HepG2 (cell line): ENCODE measurements around the gene CCR3. TPM values are rescaled to one million over a fixed set of nuclear protein-coding genes. Genes with fewer than 3 reads are reported as not detected.

ENCODE experiments used
- ATAC-seq: fragments of 200-7000 bp; cut with Tn5 transposase; 3 replicates; pipeline ENCODE4 v1.9.1; 2020; ENCODE audit warnings: mild to moderate bottlenecking, moderate library complexity
- BruUV-seq: library from RNA; stranded (reverse); fragments of 400-500 nt; replicated peaks from 2 replicates; lab custom pipeline; 2021; lab: Mats Ljungman, UMichigan
- CTCF ChIA-PET: fragments of 300-600 bp; formaldehyde crosslinking; extraction: SDS; loops from one replicate; lab custom pipeline; 2021; ENCODE audit warnings: low total read pairs, inconsistent platforms, low intra/inter-chr PET ratio; lab: Yijun Ruan, JAX
- POLR2A ChIA-PET: fragments of 350-600 bp; sonication (Branson Sonifier 250); formaldehyde crosslinking; loops from one replicate; lab custom pipeline; 2020; ENCODE audit warnings: antibody characterized with exemption, inconsistent platforms; lab: Yijun Ruan, JAX
- DNase-seq: peaks from one replicate; pipeline ENCODE4 v3.0.0-alpha.2; 2015; ENCODE audit warnings: low spot score
- FAIRE-seq: peaks from 3 replicates; lab custom pipeline; 2011; peaks lifted over from hg19 to GRCh38; lab: Jason Lieb, UNC
- H2AFZ ChIP-seq: one replicate; pipeline ENCODE4 v1.6.1; 2011; ENCODE audit warnings: low read length, inconsistent platforms
- H3K27ac ChIP-seq: fragments of 300-600 bp; 3 replicates; pipeline ENCODE4 v1.8.0; 2011; ENCODE audit warnings: mixed run types, mild to moderate bottlenecking, mixed read lengths, low read length, inconsistent platforms; ENCODE audit not compliant: insufficient read depth; ENCODE audit errors: extremely low read length
- H3K27me3 ChIP-seq, 2 experiments: fragments of 200-600 bp in 1 of 2; 2 replicates in 1 of 2; 3 replicates in 1 of 2; pipeline versions ENCODE4 v1.6.0 to v1.8.0; 2011; ENCODE audit warnings: low read length in 2 of 2, mild to moderate bottlenecking in 2 of 2, moderate library complexity in 2 of 2, inconsistent platforms in 1 of 2; ENCODE audit not compliant: insufficient read depth in 2 of 2, control insufficient read depth in 1 of 2
- H3K36me3 ChIP-seq, 2 experiments: fragments of 200-600 bp in 1 of 2; replicated peaks in 1 of 2; 2 replicates in 1 of 2; 3 replicates in 1 of 2; pipeline versions ENCODE4 v1.5.1 to v1.8.0; 2011; ENCODE audit warnings: low read length in 2 of 2, inconsistent platforms in 1 of 2; ENCODE audit not compliant: insufficient read depth in 2 of 2, control insufficient read depth in 1 of 2
- H3K4me1 ChIP-seq: 2 replicates; pipeline ENCODE4 v1.5.1; 2012; ENCODE audit warnings: low read length, inconsistent platforms; ENCODE audit not compliant: insufficient read depth
- H3K4me2 ChIP-seq: 2 replicates; pipeline ENCODE4 v1.6.0; 2011; ENCODE audit warnings: low read depth, low read length, inconsistent platforms
- H3K4me3 ChIP-seq, 3 experiments: fragments of 200-600 bp in 1 of 3; sonication (generic), shearing (Covaris generic) in 1 of 3; replicated peaks in 1 of 3; 2 replicates each; pipeline ENCODE4 v1.5.1; 2011 to 2016; ENCODE audit warnings: low read length in 3 of 3, inconsistent platforms in 2 of 3, low read depth in 2 of 3, mild to moderate bottlenecking in 2 of 3, control low read depth in 1 of 3, mixed read lengths in 1 of 3; ENCODE audit not compliant: insufficient read depth in 1 of 3
- H3K79me2 ChIP-seq: one replicate; pipeline ENCODE4 v1.6.1; 2011; ENCODE audit warnings: low read length, inconsistent platforms; ENCODE audit not compliant: insufficient read depth
- H3K9ac ChIP-seq: 2 replicates; pipeline ENCODE4 v1.6.0; 2011; ENCODE audit warnings: mild to moderate bottlenecking, low read depth, low read length, inconsistent platforms; ENCODE audit not compliant: insufficient read depth
- H3K9me3 ChIP-seq: 2 replicates; pipeline ENCODE4 v1.5.1; 2012; ENCODE audit warnings: mild to moderate bottlenecking, low read length
- H4K20me1 ChIP-seq: 2 replicates; pipeline ENCODE4 v1.6.0; 2011; ENCODE audit warnings: inconsistent platforms, mild to moderate bottlenecking, low read length, moderate library complexity; ENCODE audit not compliant: insufficient read depth
- ATM ChIP-seq: fragments of 450-650 bp; IDR thresholded peaks from 2 replicates; pipeline ENCODE4 v1.7.1; 2017; ENCODE audit warnings: mild to moderate bottlenecking, borderline replicate concordance
- CCDC6 ChIP-seq: sonication (generic); formaldehyde crosslinking; IDR thresholded peaks from 2 replicates; pipeline ENCODE4 v1.8.1; 2022; ENCODE audit warnings: mild to moderate bottlenecking, missing genetic modification reagents, moderate library complexity
- CHD4 ChIP-seq: fragments of 200-600 bp; sonication (generic); IDR thresholded peaks from 2 replicates; pipeline ENCODE4 v1.7.0; 2017; ENCODE audit warnings: mild to moderate bottlenecking, low read length, borderline replicate concordance
- HDAC6 ChIP-seq: fragments of 200-600 bp; sonication (generic); IDR thresholded peaks from 2 replicates; pipeline ENCODE4 v1.7.0; 2017; ENCODE audit warnings: mild to moderate bottlenecking, antibody characterized with exemption, low read length, low read depth
- KMT2B ChIP-seq: IDR thresholded peaks from 2 replicates; pipeline ENCODE4 v1.6.1; 2016; ENCODE audit warnings: missing genetic modification reagents, missing compliant biosample characterization
- TEAD3 ChIP-seq: optimal IDR thresholded peaks from 2 replicates; pipeline ENCODE3; 2016; ENCODE audit warnings: borderline replicate concordance
- ZNF567 ChIP-seq: sonication (generic); formaldehyde crosslinking; IDR thresholded peaks from 2 replicates; pipeline ENCODE4 v1.8.1; 2023; ENCODE audit warnings: mild to moderate bottlenecking, missing genetic modification reagents, borderline replicate concordance
- ZNF768 ChIP-seq: sonication (generic); formaldehyde crosslinking; IDR thresholded peaks from 2 replicates; pipeline ENCODE4 v1.4.0; 2020; ENCODE audit warnings: missing genetic modification reagents
- ZNF777 ChIP-seq: sonication (generic); formaldehyde crosslinking; IDR thresholded peaks from 2 replicates; pipeline ENCODE4 v1.4.0; 2020; ENCODE audit warnings: missing genetic modification reagents
- WGBS: methylation state at CpG from one replicate; pipeline ENCODE4 v1.1.6; 2017; ENCODE audit warnings: low lambda C conversion rate; 5-methylcytosine and 5-hydroxymethylcytosine counted together
- in situ Hi-C: cut with HindIII; loops from 2 replicates; pipeline ENCODE4 v1.10.0; 2017; ENCODE audit warnings: low pct_unique_long_range_greater_than_20kb; ENCODE audit not compliant: extremely low pct_ligation_motif_present
- intact Hi-C: fragments of 100-400 bp; cut with micrococcal nuclease; formaldehyde crosslinking; loops from one replicate; pipeline ENCODE4 v1.10.0; 2022; ENCODE audit not compliant: unreplicated experiment
- polyA plus RNA-seq, 8 experiments: library from polyadenylated mRNA; depleted of rRNA in 3 of 8; stranded (reverse) in 7 of 8; unstranded in 1 of 8; fragments of >200 nt; fragmentation: Illumina TruSeq in 4 of 8; extraction: Trizol in 4 of 8; gene quantifications; 2 replicates each; pipeline versions ENCODE4 v1.2.1 to v1.2.3, GENCODE V29; 2011 to 2016; ENCODE audit warnings: low read depth in 4 of 8, missing spikeins in 1 of 8, mixed read lengths in 1 of 8; ENCODE audit not compliant: insufficient read depth in 1 of 8
- total RNA-seq, 5 experiments: library from RNA; depleted of rRNA; stranded (reverse); fragments of >200 nt; fragmentation: Illumina TruSeq; extraction: Trizol; gene quantifications; 2 replicates each; pipeline ENCODE4 v1.2.3, GENCODE V29; 2016; ENCODE audit warnings: low read depth in 1 of 5
- TF ChIP-seq, protein P1 (sequence below): sonication (generic); formaldehyde crosslinking; IDR thresholded peaks from 2 replicates; pipeline ENCODE4 v1.4.0; 2020; ENCODE audit warnings: missing genetic modification reagents
- TF ChIP-seq, protein P2 (sequence below): sonication (generic); formaldehyde crosslinking; IDR thresholded peaks from 2 replicates; pipeline ENCODE4 v1.4.0; 2020; ENCODE audit warnings: missing genetic modification reagents, borderline replicate concordance

Gene CCR3
- total and polyA plus RNA-seq, 2 of the 13 experiments (the other 11 are each of a cell fraction or from before 2014, with no cell fraction given) = not detected

- no peak overlapping the region for H3K9ac ChIP-seq
- DNase-seq = no peak
- TF ChIP-seq ZNF777 (CRISPR knock-in tag) = no peak
- TF ChIP-seq TEAD3 (CRISPR knock-in tag) = no peak
- no peak for TF ChIP-seq CHD4
- no peak for TF ChIP-seq ZNF768
- TF ChIP-seq ATM = no peak
- TF ChIP-seq, protein P1, sequence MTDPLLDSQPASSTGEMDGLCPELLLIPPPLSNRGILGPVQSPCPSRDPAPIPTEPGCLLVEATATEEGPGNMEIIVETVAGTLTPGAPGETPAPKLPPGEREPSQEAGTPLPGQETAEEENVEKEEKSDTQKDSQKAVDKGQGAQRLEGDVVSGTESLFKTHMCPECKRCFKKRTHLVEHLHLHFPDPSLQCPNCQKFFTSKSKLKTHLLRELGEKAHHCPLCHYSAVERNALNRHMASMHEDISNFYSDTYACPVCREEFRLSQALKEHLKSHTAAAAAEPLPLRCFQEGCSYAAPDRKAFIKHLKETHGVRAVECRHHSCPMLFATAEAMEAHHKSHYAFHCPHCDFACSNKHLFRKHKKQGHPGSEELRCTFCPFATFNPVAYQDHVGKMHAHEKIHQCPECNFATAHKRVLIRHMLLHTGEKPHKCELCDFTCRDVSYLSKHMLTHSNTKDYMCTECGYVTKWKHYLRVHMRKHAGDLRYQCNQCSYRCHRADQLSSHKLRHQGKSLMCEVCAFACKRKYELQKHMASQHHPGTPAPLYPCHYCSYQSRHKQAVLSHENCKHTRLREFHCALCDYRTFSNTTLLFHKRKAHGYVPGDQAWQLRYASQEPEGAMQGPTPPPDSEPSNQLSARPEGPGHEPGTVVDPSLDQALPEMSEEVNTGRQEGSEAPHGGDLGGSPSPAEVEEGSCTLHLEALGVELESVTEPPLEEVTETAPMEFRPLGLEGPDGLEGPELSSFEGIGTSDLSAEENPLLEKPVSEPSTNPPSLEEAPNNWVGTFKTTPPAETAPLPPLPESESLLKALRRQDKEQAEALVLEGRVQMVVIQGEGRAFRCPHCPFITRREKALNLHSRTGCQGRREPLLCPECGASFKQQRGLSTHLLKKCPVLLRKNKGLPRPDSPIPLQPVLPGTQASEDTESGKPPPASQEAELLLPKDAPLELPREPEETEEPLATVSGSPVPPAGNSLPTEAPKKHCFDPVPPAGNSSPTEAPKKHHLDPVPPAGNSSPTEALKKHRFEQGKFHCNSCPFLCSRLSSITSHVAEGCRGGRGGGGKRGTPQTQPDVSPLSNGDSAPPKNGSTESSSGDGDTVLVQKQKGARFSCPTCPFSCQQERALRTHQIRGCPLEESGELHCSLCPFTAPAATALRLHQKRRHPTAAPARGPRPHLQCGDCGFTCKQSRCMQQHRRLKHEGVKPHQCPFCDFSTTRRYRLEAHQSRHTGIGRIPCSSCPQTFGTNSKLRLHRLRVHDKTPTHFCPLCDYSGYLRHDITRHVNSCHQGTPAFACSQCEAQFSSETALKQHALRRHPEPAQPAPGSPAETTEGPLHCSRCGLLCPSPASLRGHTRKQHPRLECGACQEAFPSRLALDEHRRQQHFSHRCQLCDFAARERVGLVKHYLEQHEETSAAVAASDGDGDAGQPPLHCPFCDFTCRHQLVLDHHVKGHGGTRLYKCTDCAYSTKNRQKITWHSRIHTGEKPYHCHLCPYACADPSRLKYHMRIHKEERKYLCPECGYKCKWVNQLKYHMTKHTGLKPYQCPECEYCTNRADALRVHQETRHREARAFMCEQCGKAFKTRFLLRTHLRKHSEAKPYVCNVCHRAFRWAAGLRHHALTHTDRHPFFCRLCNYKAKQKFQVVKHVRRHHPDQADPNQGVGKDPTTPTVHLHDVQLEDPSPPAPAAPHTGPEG = no peak
- TF ChIP-seq HDAC6 = no peak
- TF ChIP-seq CCDC6 (CRISPR knock-in tag) = no peak
- no peak for TF ChIP-seq ZNF567 (CRISPR knock-in tag)
- TF ChIP-seq, protein P2, sequence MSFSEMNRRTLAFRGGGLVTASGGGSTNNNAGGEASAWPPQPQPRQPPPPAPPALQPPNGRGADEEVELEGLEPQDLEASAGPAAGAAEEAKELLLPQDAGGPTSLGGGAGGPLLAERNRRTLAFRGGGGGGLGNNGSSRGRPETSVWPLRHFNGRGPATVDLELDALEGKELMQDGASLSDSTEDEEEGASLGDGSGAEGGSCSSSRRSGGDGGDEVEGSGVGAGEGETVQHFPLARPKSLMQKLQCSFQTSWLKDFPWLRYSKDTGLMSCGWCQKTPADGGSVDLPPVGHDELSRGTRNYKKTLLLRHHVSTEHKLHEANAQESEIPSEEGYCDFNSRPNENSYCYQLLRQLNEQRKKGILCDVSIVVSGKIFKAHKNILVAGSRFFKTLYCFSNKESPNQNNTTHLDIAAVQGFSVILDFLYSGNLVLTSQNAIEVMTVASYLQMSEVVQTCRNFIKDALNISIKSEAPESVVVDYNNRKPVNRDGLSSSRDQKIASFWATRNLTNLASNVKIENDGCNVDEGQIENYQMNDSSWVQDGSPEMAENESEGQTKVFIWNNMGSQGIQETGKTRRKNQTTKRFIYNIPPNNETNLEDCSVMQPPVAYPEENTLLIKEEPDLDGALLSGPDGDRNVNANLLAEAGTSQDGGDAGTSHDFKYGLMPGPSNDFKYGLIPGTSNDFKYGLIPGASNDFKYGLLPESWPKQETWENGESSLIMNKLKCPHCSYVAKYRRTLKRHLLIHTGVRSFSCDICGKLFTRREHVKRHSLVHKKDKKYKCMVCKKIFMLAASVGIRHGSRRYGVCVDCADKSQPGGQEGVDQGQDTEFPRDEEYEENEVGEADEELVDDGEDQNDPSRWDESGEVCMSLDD (CRISPR knock-in tag) = no peak
- no peak for TF ChIP-seq KMT2B (CRISPR knock-in tag)
- TF ChIP-seq, all 625 proteins: peak for 0
- H3K36me3 ChIP-seq = no peaks in the 10 kb centered on the region
- CTCF ChIA-PET = no interaction called here
- 0 out of 5 replicates have a peak, but pooled peaks cover 0 to 3% of the 10 kb centered on the region in 2 experiments for H3K27me3 ChIP-seq
- H3K4me2 ChIP-seq = no peak overlapping the region
- H3K27ac ChIP-seq = no peak overlapping the region
- in situ Hi-C loops (no loop called here), intact Hi-C loops (no loop called here)
- H3K4me1 ChIP-seq = no peaks in the 10 kb centered on the region
- no peaks in the 10 kb centered on the region for H3K79me2 ChIP-seq
- no peak overlapping the region for H2AFZ ChIP-seq
- WGBS = 23% methylated on average over 4 of the region's 4 CpGs
- FAIRE-seq (no peak), ATAC-seq (no peak)
- no TSS peak for BruUV-seq
- H4K20me1 ChIP-seq = no peaks in the 10 kb centered on the region
- H3K9me3 ChIP-seq = no peaks in the 10 kb centered on the region
- POLR2A ChIA-PET = no interaction called here
- no peak overlapping the region for H3K4me3 ChIP-seq
These were observed 39.7 kb upstream of the CCR3 start for GRCh38 chr3:46202535-46202934.
